ENCODE data around the gene AQP4.

AQP4 gene

DNA sequence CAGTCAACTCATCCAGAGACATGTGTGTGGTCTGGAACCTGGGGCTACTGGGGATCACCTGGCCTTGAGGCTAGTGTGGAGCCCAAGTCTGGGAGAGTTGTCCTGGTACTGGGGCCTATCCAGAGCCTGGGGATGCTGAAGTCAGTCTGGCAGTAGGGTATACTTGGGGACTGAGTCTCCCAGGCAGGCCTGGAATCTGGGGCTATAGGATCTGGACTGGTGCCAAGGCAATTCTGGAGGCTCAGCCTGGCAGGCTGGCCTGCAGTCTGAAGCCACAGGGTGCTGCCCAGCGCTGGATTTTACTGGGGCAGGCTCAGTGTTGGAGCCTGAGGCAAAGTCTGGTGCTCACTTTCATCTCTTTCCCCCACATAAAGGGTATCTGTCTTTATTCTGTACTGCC lies 46.5 kb downstream of the AQP4 start:
- no peak overlapping the region for H3K4me3 ChIP-seq
- no peak overlapping the region for H3K27ac ChIP-seq
- no peak for TF ChIP-seq CTCF (IDR thresholded peaks at IDR 0.05)
- no peak for DNase-seq (ENCODE audit: low spot score)

DNA sequence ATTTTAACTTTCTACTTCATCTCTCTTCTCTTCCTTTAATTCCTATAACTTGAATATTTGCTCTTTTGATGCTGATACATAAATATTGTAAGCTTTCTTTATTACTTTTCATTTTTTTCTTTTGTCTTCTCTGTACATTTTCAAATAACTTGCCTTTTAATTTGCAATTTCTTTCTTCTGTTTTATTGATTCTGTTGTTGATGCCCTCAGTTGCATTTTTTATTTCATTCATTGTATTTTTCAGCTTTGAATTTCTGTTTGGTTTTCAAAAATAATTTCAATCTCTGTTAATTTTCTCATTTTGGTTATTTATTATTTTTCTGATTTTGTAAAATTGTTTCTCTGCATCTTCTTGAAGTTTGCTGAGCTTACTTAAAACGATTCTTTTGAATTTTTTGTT lies 47.0 kb downstream of the AQP4 start:
- Histone ChIP-seq H3K27ac (no peak overlapping the region), H3K4me3 (no peak overlapping the region)
- no peak for TF ChIP-seq CTCF (IDR thresholded peaks at IDR 0.05)
- no peak for DNase-seq (ENCODE audit: low spot score)

- Histone ChIP-seq H3K4me3 (no peak overlapping the region), H3K27ac (no peak overlapping the region)
- no peak for DNase-seq (ENCODE audit: low spot score)
- TF ChIP-seq CTCF (IDR thresholded peaks at IDR 0.05) = no peak
Observed at GRCh38 chr18:26813043-26813442, 52.5 kb downstream of the AQP4 start.

GRCh38 chr18:26812462-26812861 lies 53.0 kb downstream of the AQP4 start:
- TF ChIP-seq CTCF (IDR thresholded peaks at IDR 0.05) = no peak
- H3K27ac ChIP-seq = no peak overlapping the region
- DNase-seq (ENCODE audit: low spot score) = no peak
- H3K4me3 ChIP-seq = no peak overlapping the region

DNA sequence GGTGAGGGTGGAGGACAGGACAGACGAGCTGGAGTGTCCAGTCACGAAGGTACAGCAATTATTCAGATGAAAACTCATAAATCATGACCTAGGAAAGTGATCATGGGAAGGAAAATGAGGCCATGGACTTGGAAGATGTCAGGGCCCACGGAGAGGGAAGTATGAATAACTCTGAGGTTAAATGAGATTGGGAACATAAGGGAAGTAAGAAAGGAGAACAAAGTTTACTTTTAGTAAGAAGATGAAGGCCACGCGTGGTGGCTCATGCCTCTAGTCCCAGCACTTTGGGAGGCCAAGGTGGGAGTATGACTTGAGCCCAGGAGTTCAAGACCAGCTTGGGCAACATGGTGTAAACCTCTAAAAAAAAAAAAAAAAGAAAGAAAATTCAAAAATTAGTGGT lies 56.2 kb downstream of the AQP4 start:
- TF ChIP-seq CTCF (IDR thresholded peaks at IDR 0.05) = no peak
- H3K27ac ChIP-seq = no peak overlapping the region
- DNase-seq (ENCODE audit: low spot score) = no peak
- H3K4me3 ChIP-seq = no peak overlapping the region

DNA sequence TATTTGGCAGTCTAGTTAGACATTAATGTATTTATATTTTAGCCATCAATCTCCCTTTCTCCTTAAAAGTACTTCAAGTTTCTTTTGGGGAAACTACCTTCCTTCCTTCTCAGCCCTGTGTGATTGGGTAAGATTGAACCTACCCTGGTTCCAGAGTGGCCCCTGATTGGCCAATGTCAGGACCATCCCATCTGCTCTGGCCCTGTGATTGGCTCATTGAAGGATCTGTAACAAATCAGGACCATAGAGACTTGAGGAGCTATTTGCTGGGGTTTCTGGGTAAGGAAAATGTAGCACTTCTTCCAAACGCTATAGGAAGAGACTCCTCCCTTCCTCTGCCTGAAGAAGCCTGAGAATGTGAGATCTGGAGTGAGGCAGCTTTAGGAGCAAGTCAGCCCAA lies 59.3 kb downstream of the AQP4 start:
- no peak for DNase-seq (ENCODE audit: low spot score)
- no peak for TF ChIP-seq CTCF (IDR thresholded peaks at IDR 0.05)
- no peak overlapping the region for H3K4me3 ChIP-seq
- no peak overlapping the region for H3K27ac ChIP-seq

DNA sequence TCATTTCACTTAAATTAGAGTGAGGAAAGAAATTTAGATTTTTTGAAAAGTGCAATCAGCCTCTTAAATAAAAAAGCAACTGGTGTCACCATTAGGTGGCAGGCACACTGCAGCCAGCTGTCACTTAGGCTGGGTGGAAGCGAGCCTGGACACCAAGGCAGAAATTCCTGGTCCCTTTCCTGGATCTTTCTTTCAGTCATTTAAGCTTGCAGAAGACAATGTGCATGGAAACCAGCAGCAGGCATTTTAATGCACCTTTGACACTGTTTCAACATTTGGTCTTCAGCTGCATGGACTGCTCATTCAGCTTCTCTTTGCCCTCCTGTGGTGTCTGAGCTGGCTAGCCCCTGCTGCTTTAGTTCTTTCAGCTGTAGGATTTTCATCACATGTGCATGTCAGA lies 61.0 kb downstream of the AQP4 start:
- no peak for TF ChIP-seq CTCF (IDR thresholded peaks at IDR 0.05)
- Histone ChIP-seq H3K4me3 (no peak overlapping the region), H3K27ac (no peak overlapping the region)
- no peak for DNase-seq (ENCODE audit: low spot score)
